IPS-15b (cell line): Measurements from ENCODE around the gene RBM19.
"Not testable (repeated sequence)": the region's sequence is repeated elsewhere in the genome, so short reads cannot be mapped to it uniquely, and the experiment has no call there.

Source experiments
- H3K27me3 ChIP-seq: one replicate; pipeline ENCODE4 v1.6.1; 2013; ENCODE audit warnings: low read length; ENCODE audit not compliant: control insufficient read depth, insufficient read depth
- H3K36me3 ChIP-seq: one replicate; pipeline ENCODE4 v1.6.1; 2013; ENCODE audit warnings: low read length; ENCODE audit not compliant: control insufficient read depth, insufficient read depth
- H3K4me1 ChIP-seq: one replicate; pipeline ENCODE4 v1.6.1; 2013; ENCODE audit warnings: mild to moderate bottlenecking, low read length; ENCODE audit not compliant: control insufficient read depth, insufficient read depth
- H3K4me3 ChIP-seq: one replicate; pipeline ENCODE4 v1.5.1; 2013; ENCODE audit warnings: low read depth, low read length
- H3K9ac ChIP-seq: one replicate; pipeline ENCODE4 v1.6.1; 2013; ENCODE audit warnings: low read depth, mild to moderate bottlenecking, low read length
- H3K9me3 ChIP-seq: one replicate; pipeline ENCODE4 v1.6.1; 2013; ENCODE audit warnings: mild to moderate bottlenecking, low read length; ENCODE audit not compliant: control insufficient read depth, insufficient read depth

Gene RBM19

DNA sequence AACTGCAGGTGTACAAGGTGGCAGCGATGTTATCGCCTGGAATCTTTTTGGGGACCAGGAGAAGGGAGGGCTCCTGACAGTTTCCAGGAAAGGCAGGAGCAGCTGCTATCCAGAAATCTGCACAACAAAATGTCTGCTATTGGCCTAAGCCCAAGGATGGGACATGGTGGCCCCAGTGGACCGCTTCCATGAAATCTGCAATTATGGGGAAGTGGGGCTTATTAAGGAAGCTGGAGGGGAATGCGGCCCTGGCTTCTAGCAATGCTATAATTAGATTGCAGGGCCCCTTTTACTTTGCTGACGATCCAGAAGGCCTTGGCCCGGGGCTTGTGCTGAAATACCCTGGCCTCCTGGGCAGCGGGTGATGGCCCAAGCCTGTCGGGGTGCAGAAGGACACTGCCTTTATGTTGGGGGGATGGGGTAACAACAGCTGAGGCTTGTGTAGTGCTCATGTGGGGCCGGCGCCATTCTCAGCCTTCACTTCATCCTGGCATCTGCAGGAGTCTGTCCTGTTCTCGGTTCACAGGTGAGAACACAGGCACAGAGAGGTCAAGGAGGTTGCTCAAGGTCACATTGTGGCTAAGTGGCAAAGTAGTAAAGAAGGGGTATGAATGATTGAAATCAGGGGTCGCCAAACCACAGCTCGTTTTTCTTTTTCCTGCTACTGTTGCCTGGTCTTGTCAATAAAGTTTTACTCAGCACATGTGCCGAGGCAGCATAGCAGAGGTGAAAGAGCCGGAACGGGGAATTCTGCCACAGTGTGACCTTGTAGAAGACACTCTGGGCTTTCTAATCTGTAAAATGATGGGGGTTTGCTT, 153.5 kb downstream of the RBM19 start:
- Histone ChIP-seq H3K9me3 (no peaks in the 10 kb centered on the region), H3K9ac (no peak overlapping the region), H3K36me3 (peaks cover 9% of the 10 kb centered on the region), H3K4me1 (no peaks in the 10 kb centered on the region), H3K27me3 (no peaks in the 10 kb centered on the region), H3K4me3 (no peak overlapping the region)

DNA sequence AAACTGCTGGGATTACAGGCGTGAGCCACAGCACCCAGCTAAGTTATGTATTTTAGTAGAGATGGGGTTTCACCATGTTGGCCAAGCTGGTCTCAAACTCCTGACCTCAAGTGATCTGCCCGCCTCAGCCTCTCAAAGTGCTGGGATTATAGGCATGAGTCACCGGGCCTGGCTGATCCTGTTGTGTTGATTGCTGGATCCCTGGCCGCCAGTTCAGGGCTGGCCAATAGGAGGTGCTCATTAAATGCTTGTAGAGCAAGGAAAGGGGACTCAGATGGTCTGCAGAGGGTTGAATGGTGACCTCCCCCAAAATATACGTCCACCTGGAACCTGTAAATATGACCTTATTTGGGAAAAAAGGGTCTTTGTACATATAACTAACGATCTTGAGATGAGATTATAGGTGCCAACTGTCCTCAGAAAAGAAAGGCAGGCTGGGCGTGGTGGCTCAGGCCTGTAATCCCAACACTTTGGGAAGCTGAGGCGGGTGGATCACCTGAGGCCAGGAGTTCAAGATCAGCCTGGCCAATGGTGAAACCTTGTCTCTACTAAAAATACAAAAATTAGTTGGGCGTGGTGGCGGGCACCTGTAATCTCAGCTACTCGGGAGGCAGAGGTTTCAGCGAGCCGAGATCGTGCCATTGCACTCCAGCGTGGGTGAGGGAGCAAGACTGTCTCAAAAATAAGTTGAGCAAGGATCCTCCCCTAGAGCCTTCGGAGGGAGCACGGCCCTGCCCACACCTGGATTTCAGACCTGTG, 156.5 kb downstream of the RBM19 start:
- not testable (repeated sequence) for H3K4me3 ChIP-seq, H3K9me3 ChIP-seq, H3K36me3 ChIP-seq, H3K27me3 ChIP-seq, H3K9ac ChIP-seq, H3K4me1 ChIP-seq

- H3K9me3 ChIP-seq = no peaks in the 10 kb centered on the region
Measured at GRCh38 chr12:113808095-113808951, 157.8 kb downstream of the RBM19 start.

GRCh38 chr12:113805673-113806072, 160.5 kb downstream of the RBM19 start:
- H3K27me3 ChIP-seq = no peaks in the 10 kb centered on the region
- H3K36me3 ChIP-seq = peaks cover 3% of the 10 kb centered on the region

More at GRCh38 chr12:113808095-113808951, 157.8 kb downstream of the RBM19 start:
- H3K9ac ChIP-seq = no peak overlapping the region
- H3K36me3 ChIP-seq = no peaks in the 10 kb centered on the region
- no peak overlapping the region for H3K4me3 ChIP-seq
- H3K4me1 ChIP-seq = no peaks in the 10 kb centered on the region
- H3K27me3 ChIP-seq = no peaks in the 10 kb centered on the region

DNA sequence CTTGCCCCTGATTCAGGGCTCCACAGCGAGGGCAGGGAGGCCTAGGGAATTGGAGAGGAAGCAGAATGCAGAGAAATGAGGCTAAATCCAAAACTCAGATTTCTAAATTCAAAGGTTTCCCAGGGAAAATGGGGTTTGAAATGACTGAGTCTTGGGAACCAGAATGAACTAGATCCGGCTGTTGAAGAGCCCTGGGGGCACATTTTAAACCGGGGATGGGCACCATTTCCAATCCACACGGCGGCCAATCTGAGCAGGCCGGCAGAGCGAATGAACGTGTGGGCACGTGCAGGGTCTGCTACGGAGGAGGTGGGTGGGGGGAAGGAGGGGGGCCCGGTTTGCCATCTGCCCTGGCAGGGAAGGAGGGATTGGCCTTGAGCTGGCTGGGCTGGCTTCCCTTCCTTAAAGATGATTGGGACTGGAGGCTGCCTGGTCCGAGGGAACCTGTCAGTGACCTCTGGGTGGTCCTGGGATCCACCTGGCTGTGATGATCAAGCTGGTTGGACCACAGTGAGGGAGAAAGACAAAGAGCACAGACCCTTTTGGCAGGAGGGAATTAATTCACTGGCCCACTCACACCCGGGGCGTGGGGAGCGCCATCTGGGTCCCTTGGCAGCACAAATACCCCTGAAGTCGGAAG, 161.0 kb downstream of the RBM19 start:
- no peak overlapping the region for H3K9ac ChIP-seq
- H3K4me1 ChIP-seq = no peaks in the 10 kb centered on the region
- H3K27me3 ChIP-seq = no peaks in the 10 kb centered on the region
- H3K9me3 ChIP-seq = no peaks in the 10 kb centered on the region
- H3K36me3 ChIP-seq = peaks cover 3% of the 10 kb centered on the region
- H3K4me3 ChIP-seq = no peak overlapping the region

More at GRCh38 chr12:113805673-113806072, 160.5 kb downstream of the RBM19 start:
- no peaks in the 10 kb centered on the region for H3K4me1 ChIP-seq
- no peak overlapping the region for H3K4me3 ChIP-seq
- no peak overlapping the region for H3K9ac ChIP-seq
- no peaks in the 10 kb centered on the region for H3K9me3 ChIP-seq

- Histone ChIP-seq H3K4me1 (no peaks in the 10 kb centered on the region), H3K9ac (no peak overlapping the region), H3K9me3 (no peaks in the 10 kb centered on the region), H3K36me3 (peaks cover 3% of the 10 kb centered on the region), H3K4me3 (no peak overlapping the region), H3K27me3 (no peaks in the 10 kb centered on the region)
Measured at GRCh38 chr12:113803759-113804140, 162.4 kb downstream of the RBM19 start.

DNA sequence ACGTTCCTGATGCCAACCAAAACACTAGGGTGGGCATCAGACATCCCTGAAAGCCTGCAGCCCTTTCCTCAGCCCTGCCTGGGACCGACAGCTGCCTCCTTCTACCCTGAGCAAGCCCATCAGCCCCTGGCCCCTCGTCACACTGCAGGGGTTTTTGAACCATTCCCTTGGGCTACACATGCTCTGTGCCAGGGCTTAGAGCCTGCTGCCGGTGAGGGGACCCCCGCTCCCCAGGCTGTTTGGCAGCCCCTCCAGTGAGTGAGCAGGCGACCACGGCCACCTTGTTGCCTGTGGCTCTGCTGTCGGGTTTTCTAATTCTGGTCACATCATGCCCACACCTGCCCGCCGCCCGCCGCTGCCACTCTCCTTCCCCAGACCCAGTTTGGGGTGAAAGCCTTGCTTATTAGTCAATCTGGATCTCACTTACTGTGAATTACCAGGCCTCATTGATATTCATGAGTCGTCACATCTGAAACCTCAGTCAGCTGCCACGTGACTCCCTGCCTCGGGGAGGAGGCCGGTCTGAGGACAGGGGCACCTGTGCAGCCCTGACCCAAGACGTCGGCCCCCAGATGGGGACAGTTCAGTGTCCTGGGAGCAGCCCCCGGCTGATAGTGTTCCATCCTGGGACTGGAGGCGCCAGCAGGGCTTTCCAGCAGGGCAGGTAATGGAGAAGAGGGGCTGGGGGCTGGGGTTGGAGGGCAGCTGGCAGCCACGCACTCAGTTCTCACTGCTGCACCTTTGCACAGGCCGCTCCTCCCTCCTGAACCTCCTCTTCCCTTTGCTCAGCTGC, 163.0 kb downstream of the RBM19 start:
- H3K27me3 ChIP-seq = no peaks in the 10 kb centered on the region
- H3K36me3 ChIP-seq = peaks cover 3% of the 10 kb centered on the region
- no peak overlapping the region for H3K9ac ChIP-seq
- no peak overlapping the region for H3K4me3 ChIP-seq
- H3K4me1 ChIP-seq = no peaks in the 10 kb centered on the region
- no peaks in the 10 kb centered on the region for H3K9me3 ChIP-seq

DNA sequence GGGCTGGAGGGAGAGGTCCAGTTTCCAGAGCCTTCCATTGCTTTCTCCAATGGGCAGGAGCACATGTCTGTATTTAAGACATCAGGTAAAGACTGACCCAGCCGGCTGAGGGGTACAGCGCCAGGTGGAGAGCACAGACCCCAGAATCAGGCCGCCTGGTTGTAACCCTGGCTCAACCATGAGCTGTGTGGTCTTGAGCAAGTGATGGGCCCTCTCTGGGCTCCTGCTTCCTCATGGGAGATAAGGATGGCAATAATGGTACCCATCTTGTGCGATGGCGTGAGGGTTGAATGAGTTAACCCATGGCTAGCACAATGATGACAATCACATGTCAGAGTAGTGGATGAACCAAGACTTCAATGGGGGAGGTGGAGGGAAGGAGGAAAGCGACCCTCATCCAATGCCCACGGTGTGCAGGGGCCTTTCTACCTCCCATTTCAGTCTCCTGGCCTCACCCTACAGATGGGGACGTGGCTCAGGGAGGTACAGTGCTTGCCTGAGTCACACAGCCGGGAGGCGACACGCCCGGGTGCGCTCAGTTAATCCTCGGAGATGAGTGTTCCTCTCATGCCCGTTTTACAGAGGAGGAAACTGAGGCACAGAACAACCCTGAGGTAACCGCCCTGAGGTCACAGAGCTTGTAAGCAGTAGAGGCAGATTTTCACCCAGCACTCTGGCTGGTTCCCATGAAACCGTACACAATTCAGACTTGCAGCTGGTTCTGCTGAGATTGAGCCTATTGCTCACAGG, 163.9 kb downstream of the RBM19 start:
- Histone ChIP-seq H3K27me3 (no peaks in the 10 kb centered on the region), H3K4me3 (no peak overlapping the region), H3K4me1 (no peaks in the 10 kb centered on the region), H3K9ac (no peak overlapping the region), H3K9me3 (no peaks in the 10 kb centered on the region), H3K36me3 (peaks cover 3% of the 10 kb centered on the region)

DNA sequence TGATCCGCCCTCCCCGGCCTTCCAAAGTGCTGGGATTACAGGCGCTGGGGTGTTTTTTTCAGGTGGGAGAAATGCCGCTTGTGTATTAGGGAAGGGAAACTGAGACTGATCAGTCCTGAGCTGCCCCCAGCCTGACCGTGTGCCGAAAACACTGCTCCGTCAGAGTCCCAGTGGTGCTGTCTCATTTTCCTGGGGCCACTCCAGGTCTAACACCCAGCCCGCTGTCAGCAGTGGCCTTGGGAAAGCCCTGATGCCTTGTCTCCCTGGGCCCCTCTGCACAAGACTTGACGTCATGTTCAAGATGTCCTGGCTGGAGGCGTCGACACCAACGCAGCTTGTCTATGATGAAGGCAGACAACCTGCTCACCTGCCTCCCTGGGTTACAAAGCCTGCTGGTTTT, 165.9 kb downstream of the RBM19 start:
- Histone ChIP-seq H3K9me3 (no peaks in the 10 kb centered on the region), H3K4me3 (no peak overlapping the region), H3K4me1 (no peaks in the 10 kb centered on the region), H3K27me3 (no peaks in the 10 kb centered on the region), H3K9ac (no peak overlapping the region), H3K36me3 (peaks cover 3% of the 10 kb centered on the region)

DNA sequence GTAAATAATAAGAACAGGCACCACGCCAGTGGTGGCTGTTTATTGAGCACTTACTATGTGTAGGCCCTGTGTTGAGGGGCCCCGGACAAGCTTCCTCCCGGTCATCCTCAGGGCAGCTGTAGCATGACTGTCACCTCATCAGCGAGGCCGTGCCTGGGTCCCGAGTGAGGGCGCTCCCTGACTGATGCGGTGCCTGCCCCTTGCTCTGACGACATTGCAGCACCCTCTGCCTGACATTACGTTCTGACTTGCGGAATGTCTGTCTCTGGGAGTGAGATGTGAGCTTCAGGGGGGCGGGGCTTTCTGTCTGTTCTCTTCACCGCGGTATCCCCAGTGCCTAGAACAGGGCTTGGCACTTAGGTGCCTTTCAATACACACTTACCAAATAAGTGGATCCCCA, 167.6 kb downstream of the RBM19 start:
- Histone ChIP-seq H3K36me3 (peaks cover 3% of the 10 kb centered on the region), H3K27me3 (no peaks in the 10 kb centered on the region), H3K4me1 (no peaks in the 10 kb centered on the region), H3K9me3 (no peaks in the 10 kb centered on the region), H3K4me3 (no peak overlapping the region), H3K9ac (no peak overlapping the region)
